SK-N-SH (cell line): ENCODE data around the gene PSME1. TPM values are rescaled to one million over a fixed set of nuclear protein-coding genes. Genes with fewer than 3 reads are reported as not detected.

Experiments used
- CHD2 ChIP-seq: fragments of 150-350 bp; IDR thresholded peaks from 2 replicates; pipeline ENCODE4 v1.6.1; 2018; ENCODE audit warnings: low read length; ENCODE audit not compliant: partially characterized antibody
- EP300 ChIP-seq, 2 experiments: IDR thresholded peaks; 2 replicates each; pipeline versions ENCODE4 v1.4.0 to v1.6.1; 2012; ENCODE audit warnings: borderline replicate concordance in 1 of 2, low read depth in 1 of 2, low read length in 1 of 2
- FOSL2 ChIP-seq: IDR thresholded peaks from 2 replicates; pipeline ENCODE4 v1.4.0; 2012; ENCODE audit warnings: low read depth, mild to moderate bottlenecking, moderate library complexity, borderline replicate concordance
- NRF1 ChIP-seq: IDR thresholded peaks from 2 replicates; pipeline ENCODE4 v1.6.1; 2012; ENCODE audit warnings: low read depth, mild to moderate bottlenecking, low read length
- PBX3 ChIP-seq: IDR thresholded peaks from 2 replicates; pipeline ENCODE4; 2012
- SIN3A ChIP-seq: IDR thresholded peaks from 2 replicates; pipeline ENCODE4 v1.6.1; 2012; ENCODE audit warnings: low read depth, mild to moderate bottlenecking, low read length, moderate library complexity, borderline replicate concordance
- polyA plus RNA-seq, 3 experiments: library from polyadenylated mRNA; depleted of rRNA; stranded (reverse); fragments of >200 nt; gene quantifications; 2 replicates each; pipeline ENCODE4 v1.2.3, GENCODE V29; 2012
- small RNA-seq, 7 experiments: library from RNA; depleted of rRNA; stranded (forward); fragments of <200 nt; gene quantifications; one replicate each; pipeline ENCODE3, GENCODE V24; 2012

Gene PSME1
- polyA plus RNA-seq, 1 of the 3 experiments (the other 2 are of a cell fraction) = 287 TPM

DNA sequence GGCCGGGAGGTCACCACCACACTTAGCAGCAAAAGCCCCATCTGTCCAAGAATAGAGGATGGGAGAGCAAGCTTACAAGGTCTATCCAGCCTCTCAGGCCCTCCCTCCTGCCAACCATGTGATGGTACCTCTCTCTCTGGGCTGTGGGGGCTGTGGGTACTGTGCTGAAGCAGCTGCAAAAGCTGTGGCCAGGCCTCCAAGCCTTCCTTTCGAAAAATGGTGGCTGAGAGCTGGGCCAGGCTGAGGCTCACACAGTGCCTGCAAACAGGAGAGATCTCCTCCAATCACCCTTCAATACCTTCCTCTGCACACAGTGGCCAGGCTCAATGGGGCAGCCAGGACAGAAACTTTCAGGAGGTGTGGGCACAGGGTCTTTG is 51.5 kb downstream of the PSME1 start (continued):
- TF ChIP-seq PBX3 (no peak), CHD2 (no peak), FOSL2 (no peak), EP300 (IDR thresholded peaks at IDR 0.05; ENCODE audit: borderline replicate concordance in 1 of 2, low read depth in 1 of 2, low read length in 1 of 2) (no peak), NRF1 (no peak), SIN3A (no peak)

Small RNA genes within 50 kb of the gene (small RNA-seq; reads per million reads assigned to genes)
- gene IPO4 = 0 to 1.1 (median 0) reads per million in 7 experiments
- gene IRF9 = 0 to 1.1 (median 0.29) reads per million in 7 experiments
- 0 to 223 (median 0) reads per million in 7 experiments for gene RNA5SP383

Other genes starting within 250 kb of the PSME1 start
- gene DHRS4, start 182.4 kb upstream of the PSME1 start, polyA plus RNA-seq (2012; rRNA removed) = 42.3 and 50.5 TPM in 2 replicates
- gene DHRS4L2, start 147.3 kb upstream of the PSME1 start, polyA plus RNA-seq (2012; rRNA removed) = 12.1 and 14.6 TPM in 2 replicates
- gene CARMIL3, start 84.2 kb upstream of the PSME1 start, polyA plus RNA-seq (2012; rRNA removed) = 0.32 and 0.43 TPM in 2 replicates
- gene CPNE6, start 64.6 kb upstream of the PSME1 start, polyA plus RNA-seq (2012; rRNA removed) = not detected in 2 replicates
- gene PCK2, start 41.9 kb upstream of the PSME1 start, polyA plus RNA-seq (2012; rRNA removed) = 16.2 and 16.6 TPM in 2 replicates
- 34.6 and 36.7 TPM in 2 replicates for gene DCAF11, start 21.4 kb upstream of the PSME1 start, polyA plus RNA-seq (2012; rRNA removed)
- 0.76 and 0.88 TPM in 2 replicates for gene NRL, start 21.2 kb upstream of the PSME1 start, polyA plus RNA-seq (2012; rRNA removed)
- gene FITM1, start 5.5 kb upstream of the PSME1 start, polyA plus RNA-seq (2012; rRNA removed) = 0.12 TPM in 1 of 2 replicates, not detected in the other
- gene EMC9, start 5.4 kb downstream of the PSME1 start, polyA plus RNA-seq (2012; rRNA removed) = 14.5 and 19.3 TPM in 2 replicates
- 129 and 147 TPM in 2 replicates for gene PSME2, start 10.4 kb downstream of the PSME1 start, polyA plus RNA-seq (2012; rRNA removed)
- 19.2 and 20.4 TPM in 2 replicates for gene RNF31, start 11.3 kb downstream of the PSME1 start, polyA plus RNA-seq (2012; rRNA removed)
- gene IRF9, start 25.1 kb downstream of the PSME1 start, polyA plus RNA-seq (2012; rRNA removed) = 37.6 and 43.6 TPM in 2 replicates
- gene REC8, start 35.9 kb downstream of the PSME1 start, polyA plus RNA-seq (2012; rRNA removed) = 13.1 and 23.2 TPM in 2 replicates
- 39.7 and 61.3 TPM in 2 replicates for gene IPO4, start 52.6 kb downstream of the PSME1 start, polyA plus RNA-seq (2012; rRNA removed)
- gene TM9SF1, start 59.2 kb downstream of the PSME1 start, polyA plus RNA-seq (2012; rRNA removed) = 48.7 and 54.8 TPM in 2 replicates
- 0.05 TPM in 1 of 2 replicates, not detected in the other for gene TSSK4, start 69.5 kb downstream of the PSME1 start, polyA plus RNA-seq (2012; rRNA removed)
- gene CHMP4A, start 77.3 kb downstream of the PSME1 start, polyA plus RNA-seq (2012; rRNA removed) = 92.4 and 96.1 TPM in 2 replicates
- 36.4 and 36.7 TPM in 2 replicates for gene MDP1, start 79.9 kb downstream of the PSME1 start, polyA plus RNA-seq (2012; rRNA removed)
- 465 and 534 TPM in 2 replicates for gene NEDD8, start 96.2 kb downstream of the PSME1 start, polyA plus RNA-seq (2012; rRNA removed)
- gene GMPR2, start 96.7 kb downstream of the PSME1 start, polyA plus RNA-seq (2012; rRNA removed) = 97.0 and 149 TPM in 2 replicates
- gene TINF2, start 106.4 kb downstream of the PSME1 start, polyA plus RNA-seq (2012; rRNA removed) = 38.3 and 42.2 TPM in 2 replicates
- 2.7 and 3.0 TPM in 2 replicates for gene TGM1, start 127.0 kb downstream of the PSME1 start, polyA plus RNA-seq (2012; rRNA removed)
- 54.9 and 59.4 TPM in 2 replicates for gene RABGGTA, start 135.4 kb downstream of the PSME1 start, polyA plus RNA-seq (2012; rRNA removed)
- 65.4 and 71.7 TPM in 2 replicates for gene DHRS1, start 163.6 kb downstream of the PSME1 start, polyA plus RNA-seq (2012; rRNA removed)
- gene NOP9, start 163.7 kb downstream of the PSME1 start, polyA plus RNA-seq (2012; rRNA removed) = 11.9 and 17.2 TPM in 2 replicates
- gene CIDEB, start 171.8 kb downstream of the PSME1 start, polyA plus RNA-seq (2012; rRNA removed) = 0.03 and 0.05 TPM in 2 replicates
- gene LTB4R2, start 173.9 kb downstream of the PSME1 start, polyA plus RNA-seq (2012; rRNA removed) = 8.2 and 12.2 TPM in 2 replicates
- 11.9 and 14.0 TPM in 2 replicates for gene LTB4R, start 175.3 kb downstream of the PSME1 start, polyA plus RNA-seq (2012; rRNA removed)
- 0.03 and 0.08 TPM in 2 replicates for gene ADCY4, start 198.9 kb downstream of the PSME1 start, polyA plus RNA-seq (2012; rRNA removed)
- gene RIPK3, start 203.8 kb downstream of the PSME1 start, polyA plus RNA-seq (2012; rRNA removed) = not detected in 2 replicates
- 24.9 and 25.3 TPM in 2 replicates for gene NFATC4, start 232.0 kb downstream of the PSME1 start, polyA plus RNA-seq (2012; rRNA removed)